K562 (cell line): ENCODE data around the gene TMX4.

Experiments
- BCL6 ChIP-seq: fragments of 250-450 bp; sonication (Bioruptor Pico); IDR thresholded peaks from 2 replicates; pipeline ENCODE4 v1.4.0; 2020
- HDAC2 ChIP-seq: fragments of 450-650 bp; IDR thresholded peaks from 2 replicates; pipeline ENCODE4 v1.6.1; 2016; ENCODE audit warnings: mild to moderate bottlenecking
- HNRNPK ChIP-seq: fragments of 200-400 bp; formaldehyde crosslinking; IDR thresholded peaks from one replicate; pipeline ENCODE4 v1.6.1; 2018; ENCODE audit warnings: mild to moderate bottlenecking, low read depth, low read length; ENCODE audit not compliant: poor library complexity, severe bottlenecking
- PHF21A ChIP-seq: fragments of 450-650 bp; IDR thresholded peaks from 2 replicates; pipeline ENCODE4 v1.6.1; 2017; ENCODE audit warnings: low read depth, borderline replicate concordance
- SMC3 ChIP-seq: conservative IDR thresholded peaks from 2 replicates; pipeline ENCODE4 v1.6.1; 2011; ENCODE audit warnings: low read depth, low read length, improper control_type of control experiment; ENCODE audit not compliant: insufficient read depth
- ZNF76 ChIP-seq: fragments of 250-450 bp; sonication (Bioruptor Pico); IDR thresholded peaks from 2 replicates; pipeline ENCODE4 v1.4.0; 2020; ENCODE audit warnings: mild to moderate bottlenecking, moderate library complexity, borderline replicate concordance
- TF ChIP-seq, protein P1 (sequence below), 3 experiments: IDR thresholded peaks in 2 of 3; conservative IDR thresholded peaks in 1 of 3; 2 replicates each; pipeline ENCODE4 v1.5.1; 2011 to 2012; ENCODE audit warnings: low read length in 3 of 3, mild to moderate bottlenecking in 3 of 3, control low read depth in 2 of 3, improper control_type of control experiment in 1 of 3, inconsistent platforms in 1 of 3, low read depth in 1 of 3, mixed read lengths in 1 of 3, moderate library complexity in 1 of 3; ENCODE audit not compliant: insufficient read depth in 2 of 3

DNA sequence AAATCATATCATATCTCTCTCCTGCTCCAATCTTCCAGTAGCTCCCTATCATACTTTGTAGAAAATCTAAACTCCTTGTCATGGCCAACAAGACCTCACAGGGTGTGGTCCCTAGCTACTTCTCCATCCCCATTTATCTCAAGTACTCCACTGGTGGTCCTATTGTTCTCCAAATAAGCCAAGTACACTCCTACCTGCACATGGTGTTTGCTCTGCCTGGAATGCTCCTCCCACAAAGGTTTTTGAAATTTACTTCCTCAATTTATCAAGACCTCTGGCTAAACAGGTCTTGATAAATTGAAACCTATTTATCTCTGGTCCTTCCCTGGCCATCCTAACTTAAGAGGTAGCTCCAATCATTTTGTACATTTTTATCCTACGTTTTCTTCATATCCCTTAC lies 12.1 kb downstream of the TMX4 start:
- TF ChIP-seq HDAC2 (no peak), PHF21A (no peak), SMC3 (no peak), BCL6 (CRISPR knock-in tag) (no peak), ZNF76 (CRISPR knock-in tag) (no peak), HNRNPK (no peak)
- TF ChIP-seq, protein P1, sequence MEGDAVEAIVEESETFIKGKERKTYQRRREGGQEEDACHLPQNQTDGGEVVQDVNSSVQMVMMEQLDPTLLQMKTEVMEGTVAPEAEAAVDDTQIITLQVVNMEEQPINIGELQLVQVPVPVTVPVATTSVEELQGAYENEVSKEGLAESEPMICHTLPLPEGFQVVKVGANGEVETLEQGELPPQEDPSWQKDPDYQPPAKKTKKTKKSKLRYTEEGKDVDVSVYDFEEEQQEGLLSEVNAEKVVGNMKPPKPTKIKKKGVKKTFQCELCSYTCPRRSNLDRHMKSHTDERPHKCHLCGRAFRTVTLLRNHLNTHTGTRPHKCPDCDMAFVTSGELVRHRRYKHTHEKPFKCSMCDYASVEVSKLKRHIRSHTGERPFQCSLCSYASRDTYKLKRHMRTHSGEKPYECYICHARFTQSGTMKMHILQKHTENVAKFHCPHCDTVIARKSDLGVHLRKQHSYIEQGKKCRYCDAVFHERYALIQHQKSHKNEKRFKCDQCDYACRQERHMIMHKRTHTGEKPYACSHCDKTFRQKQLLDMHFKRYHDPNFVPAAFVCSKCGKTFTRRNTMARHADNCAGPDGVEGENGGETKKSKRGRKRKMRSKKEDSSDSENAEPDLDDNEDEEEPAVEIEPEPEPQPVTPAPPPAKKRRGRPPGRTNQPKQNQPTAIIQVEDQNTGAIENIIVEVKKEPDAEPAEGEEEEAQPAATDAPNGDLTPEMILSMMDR (IDR thresholded peaks at IDR 0.05 in 2 of 3, conservative IDR thresholded peaks at IDR 0.05 in 1 of 3; ENCODE audit: insufficient read depth in 2 of 3, low read depth in 1 of 3, low read length in 3 of 3) = no peak
